SIG-M5 treated with dmso at 0.1 percent for 504 hours (cell line): ENCODE data around the gene ATG14.
"Not testable (repeated sequence)": the region's sequence is repeated elsewhere in the genome, so short reads cannot be mapped to it uniquely, and the experiment has no call there.

ENCODE experiments used
- DNase-seq: peaks from one replicate; lab custom pipeline; 2025; ENCODE audit not compliant: unreplicated experiment; lab: John Stamatoyannopoulos, UW

The ATG14 gene

DNA sequence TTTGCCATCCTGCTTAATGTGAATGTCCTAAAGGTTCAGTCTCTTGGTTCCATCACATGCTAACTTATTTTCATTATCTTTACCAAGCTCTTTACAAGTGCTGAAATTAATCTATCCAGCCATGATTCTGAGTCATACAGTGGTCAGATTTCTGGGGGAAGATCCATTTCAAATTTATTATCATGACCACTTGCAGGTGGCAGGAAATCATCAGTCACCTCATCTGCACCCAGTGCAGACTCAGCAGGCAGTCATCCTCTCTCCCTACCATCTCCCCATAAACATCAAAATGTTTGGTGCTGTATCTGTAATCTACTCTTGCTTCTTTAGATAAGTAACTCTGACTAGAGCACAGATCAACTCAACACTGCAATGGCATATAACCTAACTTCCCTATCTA is 23.5 kb downstream of the ATG14 start:
- no peak for DNase-seq

DNA sequence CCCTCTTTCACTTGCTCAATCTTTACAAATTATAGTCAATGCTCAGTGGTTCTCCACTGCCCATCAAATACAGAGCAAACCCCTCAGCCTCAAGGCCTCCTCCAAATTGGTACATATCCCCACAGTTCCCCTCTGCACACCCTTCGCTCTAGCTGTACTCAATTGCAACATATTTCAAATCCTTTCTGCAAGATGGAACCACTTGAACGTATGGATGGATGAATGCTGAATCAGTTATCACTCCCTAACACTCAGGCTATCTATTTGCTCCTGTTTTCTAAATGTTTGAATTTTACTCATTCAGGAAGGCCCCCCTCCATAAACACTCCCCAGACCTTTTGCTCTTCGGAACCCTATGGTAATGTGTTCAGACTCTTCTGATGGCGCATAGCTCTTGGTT is 24.5 kb downstream of the ATG14 start:
- DNase-seq, result no peak

DNA sequence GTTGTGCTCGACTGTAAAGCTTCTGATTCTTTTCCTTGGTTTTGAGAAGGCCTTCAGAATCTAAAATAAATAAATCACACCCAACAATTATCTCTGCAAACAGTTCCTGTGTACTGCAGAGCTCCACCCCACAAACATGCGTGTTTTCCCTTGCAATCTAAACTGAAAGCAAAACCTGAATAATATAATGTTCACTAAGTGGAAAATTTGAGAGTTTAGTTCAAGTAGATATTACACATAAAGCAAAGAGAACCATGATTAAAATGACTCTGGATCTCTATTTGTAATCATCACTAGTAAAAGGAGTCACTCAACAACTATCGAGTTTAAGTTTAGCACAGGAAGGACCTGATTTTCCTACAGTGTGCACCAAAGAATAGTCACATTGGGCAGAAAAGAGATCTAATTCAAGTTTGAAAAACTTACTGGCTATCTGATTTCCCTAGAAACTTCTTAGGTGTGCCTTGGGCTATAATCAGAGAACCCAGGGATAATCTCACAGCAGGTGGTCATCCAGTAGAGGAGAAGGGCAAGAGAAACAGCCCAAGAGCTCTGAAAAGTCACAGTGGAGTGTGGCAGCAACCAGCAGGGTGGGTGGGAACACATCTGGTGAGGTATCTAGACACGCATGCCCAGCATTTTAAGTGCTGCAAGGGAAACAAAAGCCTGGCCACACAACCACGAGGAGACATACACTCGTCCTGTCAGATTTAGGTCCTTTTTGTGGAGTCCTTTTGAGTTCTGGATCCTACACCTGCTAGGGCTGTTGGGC is 25.4 kb downstream of the ATG14 start:
- no peak for DNase-seq

DNA sequence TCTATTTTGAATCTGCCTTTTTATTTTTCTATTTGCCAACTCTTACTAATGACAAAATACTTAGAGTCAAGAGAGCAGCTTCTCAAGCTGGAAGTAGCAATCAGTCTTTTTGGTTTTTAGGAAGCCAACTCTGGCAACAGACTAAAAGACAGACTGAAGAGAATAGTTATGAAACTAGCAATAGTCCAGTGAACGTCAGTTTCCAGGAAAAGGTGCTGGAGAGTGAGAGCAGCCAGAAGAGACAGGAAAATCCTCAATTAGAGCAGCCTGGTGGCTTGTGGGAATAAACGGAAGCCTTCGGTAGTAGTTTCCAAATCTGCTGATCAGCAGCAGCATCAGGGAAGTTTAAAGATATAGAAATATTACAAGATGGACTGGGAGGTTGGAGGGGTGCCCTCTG is 27.1 kb downstream of the ATG14 start:
- DNase-seq, result no peak

DNA sequence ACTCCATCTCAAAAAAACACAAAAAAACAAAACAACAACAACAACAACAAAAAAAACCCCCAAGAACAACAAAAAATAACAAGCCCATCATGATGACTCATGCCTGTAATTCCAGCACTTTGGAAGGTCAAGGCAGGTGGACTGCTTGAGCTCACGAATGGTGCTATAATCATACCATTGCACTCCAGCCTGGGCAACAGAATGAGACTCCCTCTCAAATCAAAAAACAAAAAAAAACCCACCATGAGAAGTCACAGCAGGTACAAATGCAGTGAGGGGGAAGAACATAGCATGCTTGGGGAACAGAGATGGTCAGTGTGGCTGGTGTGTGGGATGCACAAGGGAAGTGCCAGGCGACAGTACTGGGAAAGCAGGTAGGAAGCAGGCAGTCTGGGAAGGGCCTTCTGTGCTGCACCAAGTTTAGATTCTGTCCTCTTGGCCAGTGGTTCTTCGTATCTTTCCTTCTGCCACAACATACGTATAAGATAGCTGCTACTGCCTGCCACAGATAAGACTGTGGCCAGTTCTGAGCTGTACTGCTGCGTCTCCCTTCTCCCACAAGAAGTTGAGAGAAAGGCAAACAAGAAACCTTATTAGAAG is 28.0 kb downstream of the ATG14 start:
- DNase-seq, result no peak

DNA sequence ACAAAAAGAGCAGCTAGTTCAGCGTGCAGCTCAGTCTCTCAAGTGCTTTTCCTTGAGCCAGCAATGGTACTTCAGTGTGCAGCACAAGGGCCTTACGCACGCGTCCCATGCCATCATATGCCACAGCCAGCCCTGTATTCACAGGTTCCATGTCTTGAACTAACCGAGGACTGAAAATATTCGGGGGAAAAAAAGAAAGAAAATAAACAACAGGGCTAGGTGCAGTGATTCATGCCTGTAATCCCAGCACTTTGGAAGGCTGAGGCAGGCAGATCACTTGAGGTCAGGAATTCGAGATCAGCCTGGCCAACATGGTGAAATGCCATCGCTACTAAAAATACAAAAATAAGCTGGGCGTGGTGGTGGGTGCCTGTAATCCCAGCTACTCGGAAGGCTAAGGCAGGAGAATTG is 28.6 kb downstream of the ATG14 start:
- DNase-seq, result not testable (repeated sequence)

DNA sequence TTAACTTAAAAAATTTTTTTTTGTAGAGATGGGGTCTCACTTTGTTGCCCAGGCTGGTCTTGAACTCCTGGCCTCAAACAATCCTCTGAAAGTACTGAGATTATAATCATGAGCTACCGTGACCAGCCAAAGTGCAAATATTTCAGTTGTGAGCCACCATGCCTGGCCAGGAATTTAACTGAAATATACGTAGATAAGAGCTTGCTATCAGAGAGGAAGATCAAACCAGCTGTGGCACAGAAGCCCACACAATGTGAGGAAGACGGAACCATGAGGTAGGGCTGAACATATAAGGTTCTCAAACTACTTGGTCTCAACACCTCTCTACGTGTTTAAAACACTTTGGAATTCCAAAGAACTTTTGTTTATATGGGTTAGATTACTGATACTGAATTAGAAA is 29.1 kb downstream of the ATG14 start:
- DNase-seq, result no peak

DNA sequence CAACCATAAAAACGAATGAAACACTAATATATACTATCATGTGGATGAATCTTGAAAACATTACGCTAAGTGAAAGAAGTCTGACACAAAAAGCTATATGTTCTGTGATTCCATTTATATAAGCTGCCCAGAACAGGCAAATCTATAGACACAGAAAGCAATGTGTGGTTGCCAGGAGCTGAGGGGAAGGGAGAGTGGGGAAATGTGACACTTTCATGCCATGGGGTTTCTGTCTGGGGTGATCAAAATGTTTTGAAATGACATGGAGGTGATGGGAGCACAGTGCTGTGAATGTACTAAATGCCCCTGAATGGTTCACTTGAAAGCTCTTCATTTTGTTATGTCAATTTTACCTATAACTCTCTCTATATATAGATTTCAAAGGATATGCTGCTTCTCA is 30.1 kb downstream of the ATG14 start:
- no peak for DNase-seq

DNA sequence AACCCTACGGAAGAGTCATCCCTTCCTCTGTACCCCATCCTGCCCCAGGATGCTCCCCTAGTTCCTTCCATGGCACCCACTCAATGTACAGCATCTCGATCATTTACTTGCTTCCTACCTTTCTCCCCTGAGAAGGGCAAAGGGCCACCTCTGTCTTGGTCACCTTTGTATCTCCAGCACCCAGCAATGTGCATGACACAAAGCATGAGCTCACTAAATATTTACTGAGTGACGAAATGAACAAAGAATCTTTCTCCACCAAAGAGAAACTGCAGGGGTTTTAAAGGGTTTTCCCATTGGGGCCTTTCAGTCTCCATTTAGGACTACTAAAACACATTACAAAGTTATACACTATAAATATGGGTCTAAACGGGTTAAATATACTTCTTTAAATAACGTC is 30.6 kb downstream of the ATG14 start:
- no peak for DNase-seq

DNA sequence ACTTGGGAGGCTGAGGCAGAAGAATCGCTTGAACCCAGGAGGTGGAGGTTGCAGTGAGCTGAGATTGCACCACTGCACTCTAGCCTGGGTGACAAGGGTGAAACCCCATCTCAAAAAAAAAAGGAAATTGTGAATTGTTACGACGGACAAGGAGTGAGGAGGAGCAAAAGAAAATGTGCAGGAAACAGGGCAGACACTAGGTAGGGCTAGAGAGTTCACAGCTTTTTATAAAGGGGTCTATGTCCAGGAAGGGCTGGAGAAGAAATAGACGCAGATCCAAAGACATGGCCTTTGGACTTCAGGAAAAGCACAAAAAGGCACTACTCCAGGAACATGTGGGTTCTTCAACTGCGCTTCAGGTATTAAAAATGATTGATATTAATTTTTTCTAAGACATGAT is 34.4 kb downstream of the ATG14 start:
- no peak for DNase-seq

DNA sequence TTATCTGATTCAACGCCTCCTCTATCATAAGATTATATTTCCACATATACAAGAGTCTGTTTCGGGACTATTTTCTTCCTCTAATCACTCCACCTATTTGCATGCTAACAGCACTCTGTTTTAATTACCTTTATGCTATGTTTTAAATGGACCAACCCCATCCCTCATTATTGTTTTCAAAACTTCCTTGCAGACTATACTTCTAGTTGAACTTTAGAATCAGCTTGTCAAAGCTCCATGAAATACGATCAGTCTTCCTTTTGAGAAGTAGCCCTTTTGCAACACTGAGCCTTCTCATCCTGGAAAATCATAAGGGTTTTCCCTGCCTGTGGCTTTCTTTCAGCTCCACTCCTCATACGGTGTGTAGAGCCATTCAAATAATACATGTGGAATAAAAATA is 36.9 kb downstream of the ATG14 start:
- DNase-seq, result no peak

DNA sequence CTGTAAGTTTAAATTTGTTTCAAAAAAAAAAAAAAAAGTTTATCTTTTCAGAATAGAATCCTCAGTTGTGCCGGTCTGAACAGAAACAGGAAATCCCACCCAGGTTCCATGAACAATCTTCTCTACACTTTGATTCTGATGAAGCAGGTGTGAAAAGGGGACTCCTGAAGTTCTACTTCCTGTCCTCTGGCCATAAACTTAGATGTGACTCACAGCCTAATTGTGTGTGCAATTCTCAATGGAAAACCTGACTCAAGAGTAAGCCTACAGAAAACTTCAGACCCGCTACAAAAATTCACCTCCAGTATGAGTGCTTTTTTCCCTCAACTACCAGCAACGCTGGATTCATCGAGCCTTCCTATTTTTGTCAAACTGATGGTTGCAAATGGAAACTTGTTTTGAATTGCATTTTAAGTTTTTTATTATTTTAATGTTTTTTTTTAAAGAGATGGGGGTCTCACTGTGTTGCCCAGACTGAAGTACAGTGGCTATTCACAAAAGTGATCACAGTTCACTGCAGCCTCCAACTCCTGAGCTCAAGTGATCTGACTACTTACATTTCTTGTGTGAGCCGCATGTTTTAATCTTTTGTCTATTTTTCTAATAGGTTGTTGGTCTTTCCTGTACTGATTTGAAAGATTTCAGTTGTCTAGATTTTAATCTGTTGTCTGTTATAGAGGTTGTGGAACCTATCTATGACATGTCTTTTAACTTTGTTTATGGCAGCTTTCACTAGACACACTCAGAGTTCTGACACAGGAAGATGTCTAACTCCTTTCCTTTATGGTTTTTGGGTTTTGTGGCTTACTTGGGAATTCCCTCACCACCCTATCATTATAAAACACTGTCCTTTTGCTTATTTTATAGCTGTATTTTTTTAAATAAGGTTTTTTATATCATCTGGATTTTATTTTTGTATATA is 37.6 kb downstream of the ATG14 start:
- DNase-seq, result no peak

DNA sequence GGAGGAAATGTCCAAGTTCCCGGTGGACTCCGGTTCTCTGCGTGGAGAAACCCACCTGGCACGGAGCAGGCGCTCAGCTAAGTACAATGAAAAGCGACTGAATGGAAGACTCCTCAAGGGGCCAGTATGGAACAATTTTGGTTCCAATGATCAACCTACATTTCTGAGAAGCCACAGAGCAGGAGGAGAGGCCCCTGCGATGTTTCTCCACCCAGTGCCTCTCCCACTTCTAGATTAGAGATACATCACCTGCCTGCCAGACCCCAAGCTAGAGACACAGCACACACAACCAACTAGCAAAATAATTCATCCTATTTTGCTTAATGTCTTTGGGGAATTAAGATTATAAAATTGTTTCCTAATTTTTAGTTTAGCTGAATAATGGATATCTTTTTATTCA is 38.8 kb downstream of the ATG14 start:
- no peak for DNase-seq

DNA sequence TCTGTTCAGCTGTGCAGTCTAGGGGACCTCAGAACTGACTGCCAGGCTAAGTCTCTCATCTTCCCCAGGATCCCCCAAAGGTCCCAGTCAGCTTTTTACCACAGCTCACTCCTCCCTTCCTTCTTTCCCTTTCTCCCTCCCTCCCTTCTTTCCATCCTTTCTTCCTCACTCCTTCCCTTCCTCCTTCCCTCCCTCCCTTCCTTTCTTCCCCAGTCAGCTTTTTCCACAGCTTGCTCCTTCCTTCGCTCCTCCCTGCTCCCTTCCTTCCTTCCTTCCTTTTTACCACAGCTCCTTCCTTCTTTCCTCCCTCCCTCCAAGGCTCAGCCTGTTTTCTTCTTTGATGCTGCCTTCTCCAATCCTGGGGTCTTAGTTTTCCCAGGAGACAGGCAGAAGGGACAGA is 39.2 kb downstream of the ATG14 start:
- no peak for DNase-seq

DNA sequence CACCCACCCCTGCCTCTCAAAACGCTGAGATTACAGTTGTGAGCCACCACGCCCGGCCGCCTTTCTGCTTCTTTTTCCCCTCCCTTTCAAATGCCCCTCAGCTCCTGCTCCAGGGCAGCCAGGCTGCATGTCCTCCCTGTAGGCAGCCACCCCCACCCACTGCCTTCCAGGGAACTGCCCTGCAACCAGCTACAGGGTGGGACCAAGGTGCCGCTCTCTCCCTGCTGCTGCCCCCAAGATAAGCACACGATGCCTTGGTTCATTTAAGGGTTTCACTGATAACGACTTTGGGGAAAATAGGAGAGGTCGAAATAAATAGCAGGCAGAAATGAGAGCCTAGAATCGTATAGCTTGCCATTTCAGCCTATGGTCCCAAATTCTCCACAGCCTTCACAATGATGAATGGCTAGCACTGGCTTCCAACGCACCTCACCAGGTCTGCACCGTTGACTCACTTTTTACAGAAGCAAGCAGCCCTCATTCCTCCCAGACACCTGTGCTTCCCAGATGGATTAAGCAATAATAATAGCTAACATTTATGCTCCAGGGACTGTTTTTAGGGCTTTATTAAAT is 40.7 kb downstream of the ATG14 start:
- no peak for DNase-seq

DNA sequence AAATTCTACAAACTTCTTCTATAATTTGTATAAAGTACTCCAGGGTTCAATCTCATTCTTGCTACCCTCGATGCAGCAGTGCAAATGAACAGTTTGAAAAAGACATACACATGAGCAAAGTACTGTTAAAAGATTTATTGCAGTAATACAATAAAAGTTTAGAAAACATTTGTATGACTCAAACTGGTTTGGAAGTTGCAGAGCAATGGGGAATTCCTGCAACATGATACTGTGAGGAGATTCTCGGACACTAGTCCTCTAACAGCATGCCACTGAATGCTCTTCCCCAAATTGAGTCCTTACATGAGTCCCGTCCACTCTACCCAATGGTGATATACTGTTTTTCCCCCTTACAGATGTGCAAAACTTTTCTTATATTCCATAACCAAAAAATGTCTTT is 45.4 kb downstream of the ATG14 start:
- no peak for DNase-seq

DNA sequence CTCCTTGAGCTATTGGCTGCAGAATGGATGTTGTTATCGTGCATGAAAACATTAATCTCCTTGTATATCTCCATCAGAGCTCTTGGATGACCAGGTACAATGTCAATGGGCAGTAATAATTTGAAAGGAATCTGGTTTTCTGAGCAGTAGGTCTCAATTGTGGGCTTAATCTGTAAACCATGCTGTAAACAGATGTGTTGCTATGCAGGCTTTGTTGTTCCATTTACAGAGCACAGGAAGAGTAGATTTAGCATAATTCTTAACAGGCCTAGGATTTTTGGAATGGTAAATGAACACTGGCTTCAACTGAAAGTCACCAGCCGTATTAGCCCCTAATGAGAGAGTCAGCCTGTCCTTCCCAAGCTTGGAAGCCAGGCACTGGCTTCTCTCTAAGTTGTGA is 50.4 kb downstream of the ATG14 start:
- no peak for DNase-seq

DNA sequence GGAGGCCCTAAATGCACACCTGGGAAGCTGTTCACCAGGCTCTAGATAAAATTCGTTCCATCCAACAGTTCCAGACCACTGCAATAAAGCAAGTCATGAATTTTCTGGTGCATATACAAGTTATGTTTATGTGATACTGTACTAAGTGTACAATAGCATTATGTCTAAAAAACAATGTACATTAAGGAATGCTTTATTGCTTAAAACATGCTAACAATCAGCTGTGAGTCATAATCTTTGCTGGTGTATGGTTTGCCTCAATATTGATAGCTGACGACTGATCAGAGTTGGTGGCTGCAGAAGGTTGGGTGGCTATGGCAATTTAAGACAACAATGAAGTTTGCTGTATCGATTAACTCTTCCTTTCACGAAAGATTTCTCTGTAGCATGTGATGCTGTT is 52.3 kb downstream of the ATG14 start:
- DNase-seq, result no peak

DNA sequence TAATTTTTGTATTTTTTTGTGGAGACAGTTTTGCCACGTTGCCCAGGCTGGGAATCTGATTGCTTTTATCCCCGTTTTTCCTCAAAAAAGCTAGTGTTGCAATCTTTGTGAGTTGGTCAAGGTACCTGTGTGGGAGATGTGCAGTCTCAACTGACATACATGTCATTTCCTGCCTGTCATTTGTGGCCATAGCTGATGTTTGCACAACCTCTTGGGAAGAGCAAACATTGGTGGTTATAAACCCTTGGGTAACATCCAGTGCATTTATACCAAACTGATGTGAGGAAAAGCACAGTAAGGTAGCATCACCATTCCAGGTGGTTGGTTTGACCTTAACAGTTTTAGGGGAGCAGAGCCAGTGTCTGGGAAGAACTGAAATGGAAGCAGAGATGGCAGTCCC is 54.7 kb downstream of the ATG14 start:
- DNase-seq, result peak; percentile 16

DNA sequence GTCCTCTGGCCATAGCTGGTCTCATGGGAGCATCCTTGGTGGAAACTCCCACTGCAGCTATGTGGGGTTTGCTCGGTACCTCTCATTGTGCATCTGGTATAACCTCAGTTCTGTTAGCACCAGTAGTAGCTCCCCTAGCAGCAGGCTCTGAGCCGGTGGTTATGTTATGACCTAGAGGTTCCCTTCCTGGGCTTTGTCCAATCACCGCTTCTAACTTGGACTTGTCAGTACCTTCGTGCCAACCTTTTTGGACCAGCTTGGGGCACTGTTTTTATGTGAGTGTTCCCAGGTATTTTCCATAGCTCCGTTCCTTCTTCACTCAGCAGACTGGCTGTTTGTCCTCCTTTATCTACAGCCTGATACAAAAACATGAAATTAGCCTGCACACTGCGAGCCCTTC is 55.7 kb downstream of the ATG14 start:
- DNase-seq, result no peak

DNA sequence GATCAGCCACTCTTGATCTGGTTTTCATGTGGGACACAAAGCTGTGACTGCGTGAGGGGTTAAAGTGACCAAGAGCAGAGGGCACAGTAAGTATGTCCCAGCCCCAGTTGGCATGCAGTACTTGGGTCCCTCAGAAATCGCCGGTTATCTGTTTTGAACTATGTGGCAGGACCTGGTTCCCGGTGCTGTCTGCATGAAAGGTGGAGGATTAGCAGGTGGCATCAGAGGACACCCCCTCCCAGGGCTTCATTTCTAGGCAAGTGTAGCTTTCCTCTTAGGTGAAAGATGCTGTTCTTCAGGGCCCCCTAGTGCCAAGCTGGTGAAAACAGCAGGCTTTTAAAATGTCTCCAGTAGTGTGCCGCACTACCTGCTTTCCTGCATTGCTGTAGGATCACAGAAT is 57.1 kb downstream of the ATG14 start:
- DNase-seq, result peak; percentile 56
